GM12801 (cell line): ENCODE data around the gene MCM3AP.

Source experiments
- TF ChIP-seq, protein P1 (sequence below): IDR thresholded peaks from one replicate; pipeline ENCODE4 v1.5.1; 2011; ENCODE audit warnings: control low read depth; ENCODE audit not compliant: insufficient read length; ENCODE audit errors: extremely low read depth

Gene MCM3AP

DNA sequence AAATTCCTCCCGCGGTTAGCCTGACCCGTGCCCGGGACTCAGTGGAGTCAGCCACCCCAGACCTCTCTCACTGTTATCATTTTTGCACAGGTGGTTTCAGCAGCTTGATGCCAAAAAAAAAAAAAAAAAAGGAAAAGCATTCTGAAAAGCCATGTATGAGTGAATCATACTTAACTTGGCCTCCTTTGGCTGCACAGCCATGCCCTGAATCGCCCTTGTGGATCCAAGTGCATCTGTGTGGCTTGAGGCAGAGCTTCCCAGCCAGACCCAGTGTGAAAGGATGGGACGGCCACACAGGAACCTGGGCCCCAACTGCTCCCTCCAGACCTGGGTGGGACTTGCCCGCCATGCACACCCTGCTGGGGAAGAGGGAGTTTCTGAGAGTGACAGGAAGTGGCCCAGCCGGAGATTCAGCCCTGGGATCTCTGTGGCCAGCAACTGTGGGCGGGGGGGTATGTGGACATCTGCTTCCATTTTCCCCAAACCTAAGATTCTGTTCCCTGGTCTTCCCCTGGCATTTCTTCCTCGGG is 9.3 kb upstream of the MCM3AP start:
- TF ChIP-seq, protein P1, sequence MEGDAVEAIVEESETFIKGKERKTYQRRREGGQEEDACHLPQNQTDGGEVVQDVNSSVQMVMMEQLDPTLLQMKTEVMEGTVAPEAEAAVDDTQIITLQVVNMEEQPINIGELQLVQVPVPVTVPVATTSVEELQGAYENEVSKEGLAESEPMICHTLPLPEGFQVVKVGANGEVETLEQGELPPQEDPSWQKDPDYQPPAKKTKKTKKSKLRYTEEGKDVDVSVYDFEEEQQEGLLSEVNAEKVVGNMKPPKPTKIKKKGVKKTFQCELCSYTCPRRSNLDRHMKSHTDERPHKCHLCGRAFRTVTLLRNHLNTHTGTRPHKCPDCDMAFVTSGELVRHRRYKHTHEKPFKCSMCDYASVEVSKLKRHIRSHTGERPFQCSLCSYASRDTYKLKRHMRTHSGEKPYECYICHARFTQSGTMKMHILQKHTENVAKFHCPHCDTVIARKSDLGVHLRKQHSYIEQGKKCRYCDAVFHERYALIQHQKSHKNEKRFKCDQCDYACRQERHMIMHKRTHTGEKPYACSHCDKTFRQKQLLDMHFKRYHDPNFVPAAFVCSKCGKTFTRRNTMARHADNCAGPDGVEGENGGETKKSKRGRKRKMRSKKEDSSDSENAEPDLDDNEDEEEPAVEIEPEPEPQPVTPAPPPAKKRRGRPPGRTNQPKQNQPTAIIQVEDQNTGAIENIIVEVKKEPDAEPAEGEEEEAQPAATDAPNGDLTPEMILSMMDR = no peak

- TF ChIP-seq, protein P1 = no peak
These were observed 6.2 kb upstream of the MCM3AP start for GRCh38 chr21:46291561-46291960.

DNA sequence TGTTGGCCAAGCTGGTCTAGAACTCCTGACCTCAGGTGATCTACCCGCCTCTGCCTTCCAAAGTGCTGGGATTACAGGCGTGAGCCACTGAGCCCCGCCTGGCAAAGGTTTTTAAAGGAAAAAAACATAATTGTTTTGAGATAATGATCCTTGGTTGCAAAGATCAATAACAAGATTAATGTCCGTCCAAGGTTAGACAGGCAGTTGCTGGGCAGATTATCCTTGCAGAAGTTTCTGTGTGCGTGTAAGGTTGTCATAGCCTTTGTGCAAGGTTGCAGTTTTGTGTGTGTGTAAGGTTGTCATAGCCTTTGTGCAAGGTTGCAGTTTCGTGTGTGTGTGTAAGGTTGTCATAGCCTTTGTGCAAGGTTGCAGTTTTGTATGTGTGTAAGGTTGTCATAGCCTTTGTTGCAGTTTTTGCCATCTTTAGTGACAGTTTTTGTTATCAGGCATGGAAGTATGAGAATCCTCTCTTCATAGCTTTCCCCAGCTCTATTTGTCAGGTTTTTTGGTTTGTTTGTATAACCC is 4.3 kb upstream of the MCM3AP start:
- TF ChIP-seq, protein P1 = no peak

DNA sequence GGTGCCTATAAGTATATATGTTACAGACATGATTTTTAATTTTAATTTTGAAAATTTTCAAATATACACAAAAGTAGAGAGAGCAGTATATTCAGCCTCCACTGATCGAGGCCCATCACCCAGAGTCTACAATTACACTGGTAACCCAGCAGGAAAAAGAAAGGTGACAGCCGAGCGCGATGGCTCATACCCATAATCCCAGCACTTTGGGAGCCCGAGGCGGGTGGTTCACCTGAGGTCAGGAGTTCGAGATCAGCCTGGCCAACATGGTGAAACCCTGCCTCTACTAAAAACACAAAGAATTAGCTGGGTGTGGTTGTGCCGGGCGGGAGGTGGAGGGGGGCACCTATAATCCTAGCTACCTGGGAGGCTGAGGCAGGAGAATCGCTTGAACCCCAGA is 2.1 kb upstream of the MCM3AP start:
- TF ChIP-seq, protein P1 = no peak

DNA sequence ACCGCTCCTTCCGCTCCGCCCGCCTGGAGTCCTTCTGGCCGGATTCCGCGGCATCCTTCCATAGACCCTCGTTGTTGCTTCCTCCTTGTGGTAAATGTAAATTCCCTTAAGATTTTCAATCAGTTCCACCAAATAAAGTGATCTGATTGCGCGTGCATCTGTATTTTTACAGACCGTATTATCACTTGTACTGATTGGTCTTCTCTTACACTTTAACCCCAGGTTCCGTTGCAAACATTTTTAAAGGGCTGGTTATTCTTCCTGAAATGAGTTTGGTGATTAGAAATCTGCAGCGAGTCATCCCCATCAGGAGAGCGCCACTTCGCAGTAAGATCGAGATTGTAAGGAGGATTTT is 1.2 kb upstream of the MCM3AP start:
- TF ChIP-seq, protein P1 = no peak

DNA sequence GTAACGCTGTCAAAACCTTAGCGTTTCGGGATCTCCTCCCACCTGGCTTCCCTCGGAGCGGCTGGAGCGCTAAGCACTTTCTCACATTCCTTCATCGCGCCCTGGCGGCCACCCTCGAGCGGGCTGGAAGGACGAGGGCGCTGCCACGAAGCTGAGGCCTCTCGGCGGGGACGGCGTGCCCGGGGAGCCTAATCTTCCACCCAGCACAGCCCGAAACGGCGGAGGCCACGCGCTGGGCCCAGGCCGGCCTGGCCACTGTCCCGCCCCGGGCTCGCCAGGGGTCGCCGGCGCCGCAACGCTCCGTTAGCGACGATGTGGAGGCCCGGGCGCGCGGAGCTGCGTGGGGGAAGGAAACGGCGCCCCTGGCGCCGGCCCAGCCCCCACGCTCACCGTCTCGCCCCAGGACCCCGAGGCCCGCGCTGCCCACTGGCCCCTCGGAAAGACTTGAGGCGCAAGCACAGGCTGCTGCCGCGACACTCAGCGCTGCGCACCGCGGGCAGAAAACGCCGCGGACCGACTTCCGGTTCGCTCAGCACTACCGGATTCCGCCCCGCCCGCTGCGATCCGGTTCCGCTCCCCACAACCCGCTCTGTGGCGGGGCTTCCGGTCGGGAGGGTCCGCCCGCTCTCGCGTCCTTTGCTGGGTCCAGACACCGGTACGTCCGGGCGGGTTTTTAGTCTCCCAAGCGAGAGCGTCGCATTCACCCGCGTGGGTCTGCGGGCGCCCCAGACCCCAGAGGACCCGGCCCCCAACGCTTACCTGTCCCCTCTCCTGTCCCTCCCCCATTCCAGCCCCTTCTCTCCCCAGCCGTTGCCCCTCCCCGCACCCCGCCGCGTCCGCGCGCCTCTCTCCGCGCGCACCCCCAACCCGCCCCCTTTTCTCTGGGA is 593 bp upstream of the MCM3AP start, which contains the start of gene YBEY:
Gene YBEY, plus strand, starts transcription at position 582 of the 887 bp plus-strand sequence. CDS start 572 bp downstream, outside the sequence.
- TF ChIP-seq, protein P1 = no peak

- TF ChIP-seq, protein P1 = no peak
These were observed 678 bp downstream of the MCM3AP start for GRCh38 chr21:46284733-46285132.
